Measurements from ENCODE around the gene DMAC2. TPM values are rescaled to one million over a fixed set of nuclear protein-coding genes. Genes with fewer than 3 reads are reported as not detected.
"Not testable (repeated sequence)": the region's sequence is repeated elsewhere in the genome, so short reads cannot be mapped to it uniquely, and the experiment has no call there.

DMAC2 gene
- total and polyA plus RNA-seq, 4 donors = 25.5 to 51.7 (median 48.8) TPM

DNA sequence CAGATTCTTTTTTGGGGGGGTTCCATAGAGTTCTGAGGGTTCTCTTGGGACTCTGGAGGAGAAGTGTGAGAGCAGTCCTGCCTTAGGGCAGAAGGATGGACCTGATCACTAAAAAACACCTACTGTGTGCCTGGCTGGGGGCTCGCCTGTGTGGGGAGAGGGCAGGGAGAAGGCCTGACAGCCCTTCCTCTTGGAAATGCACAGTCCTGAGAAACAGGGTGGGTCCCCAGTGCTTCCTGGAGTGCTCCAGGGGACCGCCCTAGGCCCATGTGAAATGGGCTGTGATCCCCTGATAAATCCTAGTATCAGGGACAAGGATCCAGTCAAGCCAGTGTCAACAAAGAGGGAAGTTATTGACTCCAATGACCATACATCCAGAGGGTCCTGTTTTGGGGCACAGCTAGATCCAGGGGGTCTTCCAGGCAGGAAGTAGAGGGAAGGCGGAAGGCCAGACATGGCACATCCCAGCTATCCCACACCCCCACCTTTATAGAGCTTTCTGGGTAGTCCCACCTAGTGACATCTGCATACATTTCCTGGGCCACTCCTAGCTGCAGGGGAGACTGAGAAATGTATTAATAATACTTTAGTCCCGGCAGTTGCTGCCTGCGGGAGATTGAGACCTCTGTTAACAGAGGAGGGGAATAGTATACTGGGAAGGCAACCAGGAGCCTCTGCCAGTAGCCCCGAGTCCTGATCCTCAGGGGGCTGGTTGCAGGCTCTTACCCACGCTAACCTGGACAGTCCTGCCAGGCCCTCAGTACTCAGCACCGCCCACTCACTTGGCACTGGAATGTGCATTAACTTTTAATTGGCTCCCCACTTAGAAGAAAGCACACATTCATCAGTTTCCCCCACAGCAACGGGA, 28.4 kb downstream of the DMAC2 start:
- Histone ChIP-seq H3K9me3 (ENCODE audit: control insufficient read depth in 4 of 4, insufficient read depth in 3 of 4, low read length in 3 of 4) (no peaks in the 10 kb centered on the region), H3K4me1 (ENCODE audit: control insufficient read depth in 5 of 5, insufficient read depth in 5 of 5, low read length in 5 of 5) (peaks cover 0 to 12% (median 4%) of the 10 kb centered on the region in 5 donors), H3K36me3 (ENCODE audit: control insufficient read depth in 4 of 4, insufficient read depth in 4 of 4, low read length in 4 of 4) (peaks cover 0 to 28% (median 18%) of the 10 kb centered on the region in 4 donors), H3K4me3 (no peak overlapping the region), H3K9ac (ENCODE audit: insufficient read depth in 1 of 2, low read length in 2 of 2) (no peak overlapping the region), H3K27ac (ENCODE audit: low read depth in 1 of 2, low read length in 1 of 2) (peak overlapping the region; percentile 45 to 66), H3K27me3 (ENCODE audit: control insufficient read depth in 3 of 3, insufficient read depth in 3 of 3, low read length in 2 of 3) (no peaks in the 10 kb centered on the region)
- ATAC-seq (ENCODE audit: insufficient read depth, low FRiP score) = no peak
- 73 to 75% methylated on average over 9 of the region's 9 CpGs for WGBS, 2 donors
- no peak for DNase-seq
- TF ChIP-seq, protein P1, sequence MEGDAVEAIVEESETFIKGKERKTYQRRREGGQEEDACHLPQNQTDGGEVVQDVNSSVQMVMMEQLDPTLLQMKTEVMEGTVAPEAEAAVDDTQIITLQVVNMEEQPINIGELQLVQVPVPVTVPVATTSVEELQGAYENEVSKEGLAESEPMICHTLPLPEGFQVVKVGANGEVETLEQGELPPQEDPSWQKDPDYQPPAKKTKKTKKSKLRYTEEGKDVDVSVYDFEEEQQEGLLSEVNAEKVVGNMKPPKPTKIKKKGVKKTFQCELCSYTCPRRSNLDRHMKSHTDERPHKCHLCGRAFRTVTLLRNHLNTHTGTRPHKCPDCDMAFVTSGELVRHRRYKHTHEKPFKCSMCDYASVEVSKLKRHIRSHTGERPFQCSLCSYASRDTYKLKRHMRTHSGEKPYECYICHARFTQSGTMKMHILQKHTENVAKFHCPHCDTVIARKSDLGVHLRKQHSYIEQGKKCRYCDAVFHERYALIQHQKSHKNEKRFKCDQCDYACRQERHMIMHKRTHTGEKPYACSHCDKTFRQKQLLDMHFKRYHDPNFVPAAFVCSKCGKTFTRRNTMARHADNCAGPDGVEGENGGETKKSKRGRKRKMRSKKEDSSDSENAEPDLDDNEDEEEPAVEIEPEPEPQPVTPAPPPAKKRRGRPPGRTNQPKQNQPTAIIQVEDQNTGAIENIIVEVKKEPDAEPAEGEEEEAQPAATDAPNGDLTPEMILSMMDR (IDR thresholded peaks at IDR 0.05; ENCODE audit: control extremely low read depth, extremely low read depth) = no peak

- H3K4me1 ChIP-seq (ENCODE audit: control insufficient read depth in 5 of 5, insufficient read depth in 5 of 5, low read length in 5 of 5) = peaks cover 0 to 20% (median 4%) of the 10 kb centered on the region in 5 donors
- ATAC-seq (ENCODE audit: insufficient read depth, low FRiP score) (no peak), DNase-seq (no peak)
- peaks cover 0 to 28% (median 18%) of the 10 kb centered on the region in 4 donors for H3K36me3 ChIP-seq (ENCODE audit: control insufficient read depth in 4 of 4, insufficient read depth in 4 of 4, low read length in 4 of 4)
- no peak overlapping the region for H3K4me3 ChIP-seq
- H3K9me3 ChIP-seq (ENCODE audit: control insufficient read depth in 4 of 4, insufficient read depth in 3 of 4, low read length in 3 of 4) = no peaks in the 10 kb centered on the region
- H3K27ac ChIP-seq (ENCODE audit: low read depth in 1 of 2, low read length in 1 of 2) = peak overlapping the region; percentile 45 to 86
- TF ChIP-seq, protein P1 (IDR thresholded peaks at IDR 0.05; ENCODE audit: control extremely low read depth, extremely low read depth) = no peak
- H3K9ac ChIP-seq (ENCODE audit: insufficient read depth in 1 of 2, low read length in 2 of 2) = no peak overlapping the region
- 86 to 90% methylated on average over 23 of the region's 23 CpGs for whole genome bisulfite sequencing, 2 donors
- no peaks in the 10 kb centered on the region for H3K27me3 ChIP-seq (ENCODE audit: control insufficient read depth in 3 of 3, insufficient read depth in 3 of 3, low read length in 2 of 3)
These were observed 29.2 kb downstream of the DMAC2 start for GRCh38 chr19:41410336-41411054.

GRCh38 chr19:41409288-41409687, 30.4 kb downstream of the DMAC2 start:
- DNase-seq (peak in 2 of 3 donors; percentile 21 to 58), ATAC-seq (ENCODE audit: insufficient read depth, low FRiP score) (peak; percentile 46)
- Histone ChIP-seq H3K9ac (ENCODE audit: insufficient read depth in 1 of 2, low read length in 2 of 2) (no peak overlapping the region), H3K36me3 (ENCODE audit: control insufficient read depth in 4 of 4, insufficient read depth in 4 of 4, low read length in 4 of 4) (peaks cover 0 to 19% (median 13%) of the 10 kb centered on the region in 4 donors), H3K27ac (ENCODE audit: low read depth in 1 of 2, low read length in 1 of 2) (peak overlapping the region; percentile 38 to 88), H3K4me1 (ENCODE audit: control insufficient read depth in 5 of 5, insufficient read depth in 5 of 5, low read length in 5 of 5) (peaks cover 0 to 20% (median 4%) of the 10 kb centered on the region in 5 donors), H3K9me3 (ENCODE audit: control insufficient read depth in 4 of 4, insufficient read depth in 3 of 4, low read length in 3 of 4) (no peaks in the 10 kb centered on the region), H3K4me3 (no peak overlapping the region), H3K27me3 (ENCODE audit: control insufficient read depth in 3 of 3, insufficient read depth in 3 of 3, low read length in 2 of 3) (no peaks in the 10 kb centered on the region)
- WGBS, 2 donors = 57 to 58% methylated on average over 4 of the region's 4 CpGs
- TF ChIP-seq, protein P1 (IDR thresholded peaks at IDR 0.05; ENCODE audit: control extremely low read depth, extremely low read depth) = no peak

GRCh38 chr19:41408846-41409245, 30.9 kb downstream of the DMAC2 start:
- not testable (repeated sequence) for H3K9ac ChIP-seq (ENCODE audit: insufficient read depth in 1 of 2, low read length in 2 of 2); DNase-seq; H3K4me3 ChIP-seq; ATAC-seq (ENCODE audit: insufficient read depth, low FRiP score); H3K9me3 ChIP-seq (ENCODE audit: control insufficient read depth in 4 of 4, insufficient read depth in 3 of 4, low read length in 3 of 4); H3K27me3 ChIP-seq (ENCODE audit: control insufficient read depth in 3 of 3, insufficient read depth in 3 of 3, low read length in 2 of 3)
- Histone ChIP-seq H3K36me3 (ENCODE audit: control insufficient read depth in 4 of 4, insufficient read depth in 4 of 4, low read length in 4 of 4) (peaks cover 0 to 17% (median 10%) of the 10 kb centered on the region in 4 donors), H3K4me1 (ENCODE audit: control insufficient read depth in 5 of 5, insufficient read depth in 5 of 5, low read length in 5 of 5) (peaks cover 0 to 20% (median 4%) of the 10 kb centered on the region in 5 donors), H3K27ac (ENCODE audit: low read depth in 1 of 2, low read length in 1 of 2) (peak overlapping the region; percentile 38 to 88)
- 71 to 72% methylated on average over 5 of the region's 5 CpGs for WGBS, 2 donors

Data from lung (tissue), 12 donors.